Right hindlimb (tissue), 1 donor: ENCODE data around the gene TNNI3K.

Source experiments
- DNase-seq: peaks from one replicate; pipeline ENCODE4 v3.0.0-alpha.2; 2018

The TNNI3K gene

GRCh38 chr1:74505928-74506710 lies 270.9 kb downstream of the TNNI3K start:
- no peak for DNase-seq

- no peak for DNase-seq
Observed at GRCh38 chr1:74508449-74508848, 273.3 kb downstream of the TNNI3K start.

- DNase-seq: no peak
Observed at GRCh38 chr1:74512170-74512915, 277.2 kb downstream of the TNNI3K start, which contains the start of gene LRRC53. Gene LRRC53 (minus strand): TSS chr1:74512611. CDS start chr1:74483349, 29,262 bp downstream.

GRCh38 chr1:74513411-74514300 lies 278.5 kb downstream of the TNNI3K start:
- DNase-seq: no peak

GRCh38 chr1:74517599-74518051 lies 282.4 kb downstream of the TNNI3K start:
- no peak for DNase-seq

- DNase-seq: no peak
Observed at GRCh38 chr1:74522148-74522547, 287.0 kb downstream of the TNNI3K start.

- no peak for DNase-seq
Observed at GRCh38 chr1:74523873-74524480, 288.8 kb downstream of the TNNI3K start.

GRCh38 chr1:74526708-74527107 lies 291.5 kb downstream of the TNNI3K start:
- no peak for DNase-seq

GRCh38 chr1:74528123-74528522 lies 292.9 kb downstream of the TNNI3K start:
- DNase-seq: no peak

- DNase-seq: no peak
Observed at GRCh38 chr1:74530892-74531291, 295.7 kb downstream of the TNNI3K start.

- DNase-seq: no peak
Observed at GRCh38 chr1:74531796-74532195, 296.6 kb downstream of the TNNI3K start.

- DNase-seq: no peak
Observed at GRCh38 chr1:74534241-74534640, 299.1 kb downstream of the TNNI3K start.

GRCh38 chr1:74545821-74546220 lies 310.6 kb downstream of the TNNI3K start:
- no peak for DNase-seq

GRCh38 chr1:74548961-74549750 lies 314.0 kb downstream of the TNNI3K start:
- no peak for DNase-seq

GRCh38 chr1:74549932-74550331 lies 314.7 kb downstream of the TNNI3K start:
- no peak for DNase-seq

GRCh38 chr1:74570797-74571492 lies 335.8 kb downstream of the TNNI3K start:
- DNase-seq: no peak

- no peak for DNase-seq
Observed at GRCh38 chr1:74571493-74571800, 336.3 kb downstream of the TNNI3K start.

- DNase-seq: no peak
Observed at GRCh38 chr1:74571891-74572290, 336.7 kb downstream of the TNNI3K start.

- no peak for DNase-seq
Observed at GRCh38 chr1:74578101-74578500, 342.9 kb downstream of the TNNI3K start.

- DNase-seq: no peak
Observed at GRCh38 chr1:74579425-74579824, 344.2 kb downstream of the TNNI3K start.

GRCh38 chr1:74583397-74583796 lies 348.2 kb downstream of the TNNI3K start:
- no peak for DNase-seq
